BJ (cell line): ENCODE measurements around the gene ST3GAL6. TPM values are rescaled to one million over a fixed set of nuclear protein-coding genes. Genes with fewer than 3 reads are reported as not detected.

ENCODE experiments used
- CTCF ChIA-PET: fragments of 350-600 bp; formaldehyde crosslinking; extraction: SDS; loops from one replicate; lab custom pipeline; 2021; ENCODE audit warnings: antibody characterized with exemption, inconsistent platforms; lab: Yijun Ruan, JAX
- POLR2A ChIA-PET: fragments of 300-600 bp; sonication (Branson Sonifier 250); formaldehyde crosslinking; extraction: SDS; loops from one replicate; lab custom pipeline; 2021; ENCODE audit warnings: antibody characterized with exemption; lab: Charles Lee
- DNase-seq: peaks from one replicate; pipeline ENCODE4 v3.0.0-alpha.2; 2011; ENCODE audit warnings: low read depth
- H3K27me3 ChIP-seq: 2 replicates; pipeline ENCODE4 v1.6.0; 2011; ENCODE audit warnings: low read length; ENCODE audit not compliant: control insufficient read depth, insufficient read depth
- H3K36me3 ChIP-seq: 2 replicates; pipeline ENCODE4 v1.5.1; 2011; ENCODE audit warnings: low read length; ENCODE audit not compliant: control insufficient read depth, insufficient read depth
- H3K4me3 ChIP-seq: 2 replicates; pipeline ENCODE4 v1.5.1; 2011; ENCODE audit warnings: low read depth, mild to moderate bottlenecking, control low read depth, low read length
- CTCF ChIP-seq: IDR thresholded peaks from 2 replicates; pipeline ENCODE4 v1.5.1; 2011; ENCODE audit warnings: low read depth, mild to moderate bottlenecking, control low read depth, inconsistent platforms, low read length, moderate library complexity; ENCODE audit not compliant: insufficient read depth
- polyA plus RNA-seq: library from polyadenylated mRNA; depleted of rRNA; stranded (reverse); fragments of >200 nt; gene quantifications from 2 replicates; pipeline ENCODE4 v1.2.3, GENCODE V29; 2011

Gene ST3GAL6
- polyA plus RNA-seq, 1 experiment = not detected

GRCh38 chr3:98780343-98780742 is 17.2 kb downstream of the ST3GAL6 start:
- DNase-seq = no peak
- Histone ChIP-seq H3K27me3 (peaks cover 3% of the 10 kb centered on the region), H3K4me3 (no peak overlapping the region), H3K36me3 (no peaks in the 10 kb centered on the region)
- POLR2A ChIA-PET = no interaction called here
- CTCF ChIA-PET = interaction anchor here (0.7 to 2.0 kb wide), 2 partner anchors 33 to 183 kb away, joined by 3 to 5 read pairs; no protein-coding TSS in a partner anchor
- TF ChIP-seq CTCF = no peak

GRCh38 chr3:98782824-98783500 is 19.8 kb downstream of the ST3GAL6 start:
- POLR2A ChIA-PET = no interaction called here

GRCh38 chr3:98784042-98784441 is 20.9 kb downstream of the ST3GAL6 start:
- no peak for TF ChIP-seq CTCF
- Histone ChIP-seq H3K36me3 (no peaks in the 10 kb centered on the region; the same call in 1 of the 2 replicates), H3K4me3 (no peak overlapping the region), H3K27me3 (peaks cover 1% of the 10 kb centered on the region; the same call in 1 of the 2 replicates)
- ChIA-PET CTCF (no interaction called here), POLR2A (no interaction called here)
- no peak for DNase-seq

More at GRCh38 chr3:98782824-98783500, 19.8 kb downstream of the ST3GAL6 start:
- H3K27me3 ChIP-seq = peaks cover 1% of the 10 kb centered on the region; the same call in 1 of the 2 replicates
- H3K4me3 ChIP-seq = no peak overlapping the region
- no peak for TF ChIP-seq CTCF
- no peak for DNase-seq
- no peaks in the 10 kb centered on the region; the same call in 1 of the 2 replicates for H3K36me3 ChIP-seq
- CTCF ChIA-PET = interaction anchor here (1.2 kb wide), 1 partner anchor 17 kb away, joined by 3 read pairs; no protein-coding TSS in a partner anchor

- Histone ChIP-seq H3K27me3 (peaks cover 1% of the 10 kb centered on the region; the same call in 1 of the 2 replicates), H3K36me3 (no peaks in the 10 kb centered on the region; the same call in 1 of the 2 replicates), H3K4me3 (no peak overlapping the region)
- no peak for TF ChIP-seq CTCF
- ChIA-PET POLR2A (interaction anchor here (0.6 kb wide), 2 partner anchors 309 to 381 kb away, joined by 3 to 5 read pairs; no protein-coding TSS in a partner anchor), CTCF (no interaction called here)
- DNase-seq = peak; percentile 44
These were observed 21.8 kb downstream of the ST3GAL6 start for GRCh38 chr3:98784666-98785600.
